PC-3 (cell line): ENCODE data around the gene TCERG1L. TPM values are rescaled to one million over a fixed set of nuclear protein-coding genes. Genes with fewer than 3 reads are reported as not detected.

Experiments used
- ATAC-seq: fragments of 200-7000 bp; cut with Tn5 transposase; 2 replicates; pipeline ENCODE4 v1.9.1; 2020; ENCODE audit warnings: mild to moderate bottlenecking, moderate library complexity
- BruUV-seq: library from RNA; stranded (reverse); fragments of 400-500 nt; replicated peaks from 2 replicates; lab custom pipeline; 2021; lab: Mats Ljungman, UMichigan
- CTCF ChIA-PET: fragments of 300-600 bp; sonication (Branson Sonifier 250); formaldehyde crosslinking; loops from one replicate; lab custom pipeline; 2022; ENCODE audit warnings: antibody characterized with exemption; lab: Charles Lee
- POLR2A ChIA-PET: fragments of 300-600 bp; sonication (Branson Sonifier 250); formaldehyde crosslinking; loops from one replicate; lab custom pipeline; 2022; ENCODE audit warnings: antibody characterized with exemption; ENCODE audit not compliant: unreplicated experiment; lab: Charles Lee
- DNase-seq: peaks from one replicate; pipeline ENCODE4 v3.0.0-alpha.2; 2015
- H2AFZ ChIP-seq: fragments of 300-600 bp; sonication (generic); 2 replicates; pipeline ENCODE4 v1.6.0; 2016; ENCODE audit warnings: antibody characterized with exemption, low read length
- H3F3A ChIP-seq: fragments of 300-600 bp; sonication (generic); one replicate; pipeline ENCODE4 v1.6.0; 2017; ENCODE audit warnings: antibody characterized with exemption, low read length, control low read depth, mild to moderate bottlenecking; ENCODE audit not compliant: unreplicated experiment
- H3K27ac ChIP-seq: fragments of 300-600 bp; sonication (generic); 2 replicates; pipeline ENCODE4 v1.5.1; 2016; ENCODE audit warnings: mild to moderate bottlenecking, low read length
- H3K27me3 ChIP-seq: fragments of 300-600 bp; sonication (generic); 2 replicates; pipeline ENCODE4 v1.6.1; 2016; ENCODE audit warnings: low read length, mixed read lengths
- H3K36me3 ChIP-seq: fragments of 300-600 bp; sonication (generic); 2 replicates; pipeline ENCODE4 v1.6.1; 2016; ENCODE audit warnings: low read depth, mixed run types, low read length, mixed read lengths
- H3K4me1 ChIP-seq: fragments of 300-600 bp; sonication (generic); 2 replicates; pipeline ENCODE4 v1.5.1; 2016; ENCODE audit warnings: low read length; ENCODE audit not compliant: insufficient read depth
- H3K4me2 ChIP-seq: fragments of 300-600 bp; sonication (generic); 2 replicates; pipeline ENCODE4 v1.6.0; 2016; ENCODE audit warnings: low read length
- H3K4me3 ChIP-seq: fragments of 300-600 bp; sonication (generic); 2 replicates; pipeline ENCODE4 v1.5.1; 2016; ENCODE audit warnings: mild to moderate bottlenecking, low read length, mixed read lengths
- H3K79me2 ChIP-seq: fragments of 300-600 bp; sonication (generic); 2 replicates; pipeline ENCODE4 v1.6.1; 2017; ENCODE audit warnings: low read length, mixed read lengths
- H3K9ac ChIP-seq: fragments of 300-600 bp; sonication (generic); 2 replicates; pipeline ENCODE4 v1.6.0; 2016; ENCODE audit warnings: mild to moderate bottlenecking, low read length
- H3K9me2 ChIP-seq: fragments of 300-600 bp; sonication (generic); replicated peaks from 2 replicates; pipeline ENCODE4 v1.6.1; 2016; ENCODE audit warnings: mixed run types, low read length, mixed read lengths
- H3K9me3 ChIP-seq: fragments of 300-600 bp; sonication (generic); 2 replicates; pipeline ENCODE4 v1.6.1; 2016; ENCODE audit warnings: low read length, mixed read lengths
- H4K20me1 ChIP-seq: fragments of 300-600 bp; sonication (generic); 2 replicates; pipeline ENCODE4 v1.6.1; 2016; ENCODE audit warnings: low read length, mixed read lengths
- CTCF ChIP-seq: fragments of 300-600 bp; sonication (generic); conservative IDR thresholded peaks from 2 replicates; pipeline ENCODE4 v1.5.1; 2017; ENCODE audit warnings: antibody characterized with exemption, low read depth, mild to moderate bottlenecking, low read length
- EZH2 ChIP-seq: fragments of 300-600 bp; sonication (generic); IDR thresholded peaks from one replicate; pipeline ENCODE4 v1.6.1; 2017; ENCODE audit warnings: antibody characterized with exemption, mild to moderate bottlenecking, low read length; ENCODE audit not compliant: unreplicated experiment
- EZH2phosphoT487 ChIP-seq: fragments of 300-600 bp; sonication (generic); IDR thresholded peaks from 2 replicates; pipeline ENCODE4 v1.6.1; 2018; ENCODE audit warnings: mild to moderate bottlenecking, antibody characterized with exemption, low read length, borderline replicate concordance
- intact Hi-C: fragments of 100-400 bp; cut with micrococcal nuclease; formaldehyde crosslinking; loops from 2 replicates; pipeline ENCODE4 v1.9.0; 2023
- total RNA-seq: library from RNA; depleted of rRNA; stranded (reverse); fragments of >200 nt; gene quantifications from 2 replicates; pipeline ENCODE4 v1.2.3, GENCODE V29; 2014

TCERG1L gene
- total RNA-seq, 1 experiment from 2014 or later: not detected

GRCh38 chr10:131148270-131148669 is 163.3 kb downstream of the TCERG1L start:
- H3K4me1 ChIP-seq: no peaks in the 10 kb centered on the region
- TF ChIP-seq EZH2 (no peak), CTCF (no peak)
- no peak overlapping the region for H3K4me3 ChIP-seq
- CTCF ChIA-PET: no interaction called here
- H4K20me1 ChIP-seq: no peaks in the 10 kb centered on the region
- no peaks in the 10 kb centered on the region for H3K9me3 ChIP-seq
- H3K9ac ChIP-seq: no peak overlapping the region
- H3K9me2 ChIP-seq: no peaks in the 10 kb centered on the region
- H3K27ac ChIP-seq: no peak overlapping the region
- BruUV-seq: no TSS peak
- H3F3A ChIP-seq: no peaks in the 10 kb centered on the region
- H3K4me2 ChIP-seq: no peak overlapping the region
- H2AFZ ChIP-seq: no peak overlapping the region
- intact Hi-C loops: no loop called here
- POLR2A ChIA-PET: no interaction called here
- H3K79me2 ChIP-seq: no peaks in the 10 kb centered on the region
- ATAC-seq (no peak), DNase-seq (no peak)
- no peaks in the 10 kb centered on the region for H3K36me3 ChIP-seq
- H3K27me3 ChIP-seq: no peaks in the 10 kb centered on the region

DNA sequence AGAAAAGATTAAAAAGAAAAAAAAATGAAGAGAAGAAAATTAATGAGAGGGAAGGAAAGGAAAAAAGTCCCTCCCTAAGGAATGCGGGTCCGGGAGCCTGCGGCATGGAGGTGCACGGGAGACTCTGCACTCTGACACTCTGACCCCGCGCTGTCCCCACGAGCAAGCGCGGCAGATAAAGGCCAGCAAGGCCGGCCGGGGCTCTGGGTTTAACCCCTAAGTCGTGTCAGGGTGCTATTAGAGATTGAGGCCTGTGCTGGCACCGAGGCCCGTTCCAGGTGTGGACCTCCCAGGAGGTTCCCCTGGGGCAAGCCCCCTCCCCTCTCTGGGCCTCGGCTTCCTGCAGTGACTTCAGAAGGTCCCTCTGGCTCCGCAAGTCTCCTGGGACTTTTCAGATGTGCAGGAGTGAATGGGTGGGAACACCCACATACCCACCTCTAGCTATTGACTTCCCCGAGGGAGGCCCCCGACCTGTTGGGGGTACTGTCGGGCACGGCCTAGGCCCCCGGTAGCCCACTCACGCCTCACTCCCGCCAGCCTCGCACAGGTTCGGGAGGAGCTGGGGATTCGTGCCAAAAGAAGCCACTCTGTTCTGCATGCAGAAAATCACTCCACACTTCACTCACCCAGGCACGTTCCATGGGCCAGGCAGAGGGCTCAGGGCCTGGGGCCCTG is 164.1 kb downstream of the TCERG1L start:
- CTCF ChIA-PET: no interaction called here

More for the DNA sequence above, 164.1 kb downstream of the TCERG1L start:
- H3K4me2 ChIP-seq: no peak overlapping the region
- H3K9ac ChIP-seq: no peak overlapping the region
- H3K9me3 ChIP-seq: no peaks in the 10 kb centered on the region
- no TSS peak for BruUV-seq
- no peaks in the 10 kb centered on the region for H3K79me2 ChIP-seq
- no peak for DNase-seq
- no peaks in the 10 kb centered on the region for H4K20me1 ChIP-seq
- no peaks in the 10 kb centered on the region for H3K9me2 ChIP-seq
- H3K27me3 ChIP-seq: no peaks in the 10 kb centered on the region
- POLR2A ChIA-PET: no interaction called here
- intact Hi-C loops: no loop called here
- H3K36me3 ChIP-seq: no peaks in the 10 kb centered on the region
- no peak for ATAC-seq
- H3K4me1 ChIP-seq: no peaks in the 10 kb centered on the region
- no peak overlapping the region for H3K27ac ChIP-seq
- no peaks in the 10 kb centered on the region for H3F3A ChIP-seq
- no peak overlapping the region for H3K4me3 ChIP-seq
- no peak for TF ChIP-seq CTCF
- no peak for TF ChIP-seq EZH2phosphoT487
- no peak for TF ChIP-seq EZH2
- H2AFZ ChIP-seq: no peak overlapping the region
